Mesenchymal stem cell (in vitro differentiated cells and primary cell): ENCODE measurements around the gene MTMR12.

Experiments used
- DNase-seq: peaks from one replicate; pipeline ENCODE4 v3.0.0-alpha.2; 2013
- H2AFZ ChIP-seq: one replicate; pipeline ENCODE4 v1.6.1; 2013; ENCODE audit warnings: low read depth, mild to moderate bottlenecking, control low read depth, inconsistent platforms, low read length, moderate library complexity
- H2AK5ac ChIP-seq: 2 replicates; pipeline ENCODE4 v1.6.1; 2013; ENCODE audit warnings: low read length, moderate library complexity, mild to moderate bottlenecking, inconsistent platforms; ENCODE audit not compliant: severe bottlenecking
- H2BK120ac ChIP-seq: one replicate; pipeline ENCODE4 v1.6.1; 2013; ENCODE audit warnings: low read depth, mild to moderate bottlenecking, inconsistent platforms, low read length, moderate library complexity
- H2BK12ac ChIP-seq, 2 experiments: one replicate each; pipeline ENCODE4 v1.6.1; 2013; ENCODE audit warnings: inconsistent platforms in 2 of 2, low read length in 2 of 2, mild to moderate bottlenecking in 2 of 2, moderate library complexity in 2 of 2, control low read depth in 1 of 2
- H2BK15ac ChIP-seq: one replicate; pipeline ENCODE4 v1.6.1; 2013; ENCODE audit warnings: mild to moderate bottlenecking, low read depth, inconsistent platforms; ENCODE audit not compliant: poor library complexity, severe bottlenecking
- H2BK5ac ChIP-seq: 2 replicates; pipeline ENCODE4 v1.6.1; 2013; ENCODE audit warnings: low read depth, mild to moderate bottlenecking, low read length, control low read depth, inconsistent platforms; ENCODE audit not compliant: poor library complexity, severe bottlenecking
- H3K14ac ChIP-seq, 2 experiments: one replicate each; pipeline ENCODE4 v1.6.1; 2013; ENCODE audit warnings: inconsistent platforms in 2 of 2, low read length in 2 of 2, control low read depth in 1 of 2, mild to moderate bottlenecking in 1 of 2, moderate library complexity in 1 of 2
- H3K18ac ChIP-seq, 2 experiments: one replicate each; pipeline ENCODE4 v1.6.1; 2013; ENCODE audit warnings: inconsistent platforms in 2 of 2, low read length in 2 of 2, control low read depth in 1 of 2, low read depth in 1 of 2, mild to moderate bottlenecking in 1 of 2
- H3K23ac ChIP-seq, 2 experiments: one replicate each; pipeline ENCODE4 v1.6.1; 2013; ENCODE audit warnings: inconsistent platforms in 2 of 2, low read length in 2 of 2, mild to moderate bottlenecking in 2 of 2, moderate library complexity in 2 of 2, control low read depth in 1 of 2
- H3K27ac ChIP-seq: 2 replicates; pipeline ENCODE4 v1.5.1; 2013; ENCODE audit warnings: mild to moderate bottlenecking, moderate library complexity, low read length, control low read depth, inconsistent platforms; ENCODE audit not compliant: poor library complexity, severe bottlenecking
- H3K27me3 ChIP-seq, 2 experiments: 2 replicates each; pipeline versions ENCODE4 v1.6.1 to v1.7.0; 2013; ENCODE audit warnings: low read length in 2 of 2, mild to moderate bottlenecking in 2 of 2, moderate library complexity in 2 of 2, control low read depth in 1 of 2, inconsistent platforms in 1 of 2; ENCODE audit not compliant: control insufficient read depth in 1 of 2, insufficient read depth in 1 of 2
- H3K36me3 ChIP-seq, 2 experiments: 2 replicates each; pipeline versions ENCODE4 v1.6.1 to v1.7.0; 2013; ENCODE audit warnings: low read length in 2 of 2, control low read depth in 1 of 2, inconsistent platforms in 1 of 2, low read depth in 1 of 2, mild to moderate bottlenecking in 1 of 2; ENCODE audit not compliant: insufficient read depth in 2 of 2, control insufficient read depth in 1 of 2
- H3K4ac ChIP-seq, 2 experiments: one replicate each; pipeline ENCODE4 v1.6.1; 2013; ENCODE audit warnings: inconsistent platforms in 2 of 2, low read length in 2 of 2, mild to moderate bottlenecking in 2 of 2, moderate library complexity in 2 of 2, control low read depth in 1 of 2, low read depth in 1 of 2
- H3K4me1 ChIP-seq: 2 replicates; pipeline ENCODE4 v1.6.1; 2013; ENCODE audit warnings: low read depth, low read length, control low read depth; ENCODE audit not compliant: control insufficient read depth, insufficient read depth
- H3K4me2 ChIP-seq: 2 replicates; pipeline ENCODE4 v1.6.1; 2013; ENCODE audit warnings: low read length, mild to moderate bottlenecking, inconsistent platforms; ENCODE audit not compliant: poor library complexity, severe bottlenecking
- H3K4me3 ChIP-seq, 2 experiments: 2 replicates each; pipeline versions ENCODE4 v1.5.1 to v1.7.0; 2013; ENCODE audit warnings: low read length in 2 of 2, mild to moderate bottlenecking in 2 of 2, control low read depth in 1 of 2, low read depth in 1 of 2; ENCODE audit not compliant: insufficient read depth in 1 of 2
- H3K79me1 ChIP-seq: replicated peaks from 2 replicates; pipeline ENCODE4 v1.6.1; 2013; ENCODE audit warnings: mild to moderate bottlenecking, control low read depth, low read length, inconsistent platforms; ENCODE audit not compliant: poor library complexity, severe bottlenecking
- H3K9ac ChIP-seq: 2 replicates; pipeline ENCODE4 v1.7.0; 2013; ENCODE audit warnings: mild to moderate bottlenecking, low read length, moderate library complexity
- H3K9me3 ChIP-seq: 2 replicates; pipeline ENCODE4 v1.7.0; 2013; ENCODE audit warnings: mild to moderate bottlenecking, low read length; ENCODE audit not compliant: control insufficient read depth
- H4K8ac ChIP-seq: one replicate; pipeline ENCODE4 v1.6.1; 2013; ENCODE audit warnings: inconsistent platforms, mild to moderate bottlenecking, low read length, moderate library complexity
- H4K91ac ChIP-seq: one replicate; pipeline ENCODE4 v1.6.1; 2013; ENCODE audit warnings: mild to moderate bottlenecking, low read length, inconsistent platforms
- WGBS: methylation state at CpG from one replicate; pipeline ENCODE4 v1.1.7; 2013; ENCODE audit warnings: mixed read lengths; 5-methylcytosine and 5-hydroxymethylcytosine counted together

MTMR12 gene

DNA sequence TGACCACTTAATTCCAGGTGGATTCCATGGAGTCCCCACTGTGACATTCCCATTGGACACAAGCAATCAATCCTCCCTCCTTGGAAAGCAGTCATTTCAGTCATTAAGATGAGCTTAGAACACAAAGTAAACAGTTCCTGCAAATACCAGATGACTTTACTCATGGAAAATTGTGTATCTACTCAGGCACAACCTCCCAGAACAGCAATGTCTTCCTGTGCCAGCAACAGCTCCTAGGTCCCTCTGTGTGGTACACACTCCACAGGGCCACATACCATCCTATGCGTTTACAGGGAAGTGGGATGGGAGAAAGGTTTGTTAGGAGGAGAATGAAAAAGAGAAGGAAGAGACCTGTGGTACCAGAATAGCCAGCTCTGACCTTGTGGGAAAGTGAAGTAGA, 53.7 kb downstream of the MTMR12 start:
- H3K23ac ChIP-seq: no peak overlapping the region
- H4K8ac ChIP-seq: no peak overlapping the region
- no peak overlapping the region for H2BK120ac ChIP-seq
- H4K91ac ChIP-seq: no peak overlapping the region
- peak; percentile 50 for DNase-seq
- no peak overlapping the region for H3K18ac ChIP-seq
- no peak overlapping the region for H2AFZ ChIP-seq
- H3K14ac ChIP-seq: no peak overlapping the region
- no peak overlapping the region for H3K4me2 ChIP-seq
- H3K4ac ChIP-seq: no peak overlapping the region
- no peak overlapping the region for H3K9ac ChIP-seq
- H3K36me3 ChIP-seq: peaks cover 21 to 61% of the 10 kb centered on the region in 2 experiments
- no peak overlapping the region for H2BK12ac ChIP-seq
- 86% methylated on average over 1 of the region's 1 CpG for WGBS
- no peaks in the 10 kb centered on the region for H3K27me3 ChIP-seq
- no peak overlapping the region for H2AK5ac ChIP-seq
- H3K4me3 ChIP-seq: no peak overlapping the region
- no peak overlapping the region for H3K27ac ChIP-seq
- no peak overlapping the region for H2BK5ac ChIP-seq
- peaks cover 7% of the 10 kb centered on the region for H3K4me1 ChIP-seq
- H3K79me1 ChIP-seq: peaks cover 9% of the 10 kb centered on the region
- no peaks in the 10 kb centered on the region for H3K9me3 ChIP-seq
- H2BK15ac ChIP-seq: no peak overlapping the region

DNA sequence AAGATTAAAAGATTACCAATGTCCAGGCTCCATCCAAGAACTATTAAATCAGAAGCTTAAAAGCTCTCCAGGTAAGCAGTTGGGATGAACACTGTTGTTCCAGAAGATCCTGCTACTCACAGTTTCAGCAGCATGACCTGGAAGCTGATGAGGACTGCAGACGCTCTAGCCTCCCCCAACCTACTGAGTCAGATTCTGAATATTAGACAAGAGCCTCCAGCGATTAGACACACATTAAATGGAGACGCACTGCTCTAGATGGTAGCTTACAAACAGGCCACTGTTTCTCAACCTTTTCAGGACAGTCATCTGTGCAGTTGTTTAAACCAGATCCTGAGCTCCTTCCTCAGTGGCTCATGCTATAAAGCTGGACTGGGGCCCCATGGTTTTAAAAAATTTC, 54.3 kb downstream of the MTMR12 start:
- no peak overlapping the region for H3K9ac ChIP-seq
- no peak overlapping the region for H3K4me3 ChIP-seq
- no peak overlapping the region for H4K91ac ChIP-seq
- peaks cover 18 to 61% of the 10 kb centered on the region in 2 experiments for H3K36me3 ChIP-seq
- no peak overlapping the region for H2BK5ac ChIP-seq
- no peaks in the 10 kb centered on the region for H3K9me3 ChIP-seq
- no peak overlapping the region for H3K23ac ChIP-seq
- H2BK12ac ChIP-seq: no peak overlapping the region
- no peak overlapping the region for H3K4me2 ChIP-seq
- H3K14ac ChIP-seq: no peak overlapping the region
- H3K4me1 ChIP-seq: peaks cover 7% of the 10 kb centered on the region
- no peak overlapping the region for H2AK5ac ChIP-seq
- H3K4ac ChIP-seq: no peak overlapping the region
- no peak overlapping the region for H2BK120ac ChIP-seq
- 100% methylated on average over 3 of the region's 3 CpGs for WGBS
- no peak overlapping the region for H4K8ac ChIP-seq
- no peak overlapping the region for H2BK15ac ChIP-seq
- peak; percentile 9 for DNase-seq
- H2AFZ ChIP-seq: no peak overlapping the region
- no peak overlapping the region for H3K27ac ChIP-seq
- H3K27me3 ChIP-seq: no peaks in the 10 kb centered on the region
- H3K18ac ChIP-seq: no peak overlapping the region
- H3K79me1 ChIP-seq: peaks cover 9% of the 10 kb centered on the region

DNA sequence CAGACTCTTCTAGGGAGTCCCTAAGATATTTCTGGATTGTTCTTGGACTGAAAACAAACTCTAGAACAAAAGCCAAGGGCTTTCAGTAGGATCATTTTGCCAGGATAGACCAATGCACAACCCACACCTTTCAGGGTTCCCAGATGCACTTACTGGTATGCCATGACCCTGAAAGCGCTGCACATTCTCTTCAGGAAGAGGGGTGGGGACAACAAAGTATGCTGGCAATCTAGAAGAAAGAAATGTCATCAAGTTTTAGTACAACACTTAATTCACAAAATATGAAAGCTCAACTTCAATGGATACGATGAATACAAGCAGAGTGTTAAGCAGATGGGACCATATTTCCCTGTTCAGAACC, 57.2 kb downstream of the MTMR12 start:
- H2AK5ac ChIP-seq: no peak overlapping the region
- no peaks in the 10 kb centered on the region for H3K27me3 ChIP-seq
- no peaks in the 10 kb centered on the region for H3K9me3 ChIP-seq
- peaks cover 7 to 63% of the 10 kb centered on the region in 2 experiments for H3K36me3 ChIP-seq
- no peak overlapping the region for H3K4ac ChIP-seq
- peaks cover 5% of the 10 kb centered on the region for H3K79me1 ChIP-seq
- H2BK15ac ChIP-seq: no peak overlapping the region
- H3K4me1 ChIP-seq: peaks cover 5% of the 10 kb centered on the region
- H3K18ac ChIP-seq: no peak overlapping the region
- no peak overlapping the region for H3K4me2 ChIP-seq
- no peak overlapping the region for H2BK120ac ChIP-seq
- H3K23ac ChIP-seq: no peak overlapping the region
- H3K14ac ChIP-seq: no peak overlapping the region
- no peak overlapping the region for H2BK5ac ChIP-seq
- H4K91ac ChIP-seq: no peak overlapping the region
- WGBS: 100% methylated on average over 2 of the region's 2 CpGs
- no peak overlapping the region for H2AFZ ChIP-seq
- no peak for DNase-seq
- H3K9ac ChIP-seq: peak overlapping the region; percentile 3
- no peak overlapping the region for H4K8ac ChIP-seq
- H2BK12ac ChIP-seq: no peak overlapping the region
- no peak overlapping the region for H3K27ac ChIP-seq
- H3K4me3 ChIP-seq: no peak overlapping the region

DNA sequence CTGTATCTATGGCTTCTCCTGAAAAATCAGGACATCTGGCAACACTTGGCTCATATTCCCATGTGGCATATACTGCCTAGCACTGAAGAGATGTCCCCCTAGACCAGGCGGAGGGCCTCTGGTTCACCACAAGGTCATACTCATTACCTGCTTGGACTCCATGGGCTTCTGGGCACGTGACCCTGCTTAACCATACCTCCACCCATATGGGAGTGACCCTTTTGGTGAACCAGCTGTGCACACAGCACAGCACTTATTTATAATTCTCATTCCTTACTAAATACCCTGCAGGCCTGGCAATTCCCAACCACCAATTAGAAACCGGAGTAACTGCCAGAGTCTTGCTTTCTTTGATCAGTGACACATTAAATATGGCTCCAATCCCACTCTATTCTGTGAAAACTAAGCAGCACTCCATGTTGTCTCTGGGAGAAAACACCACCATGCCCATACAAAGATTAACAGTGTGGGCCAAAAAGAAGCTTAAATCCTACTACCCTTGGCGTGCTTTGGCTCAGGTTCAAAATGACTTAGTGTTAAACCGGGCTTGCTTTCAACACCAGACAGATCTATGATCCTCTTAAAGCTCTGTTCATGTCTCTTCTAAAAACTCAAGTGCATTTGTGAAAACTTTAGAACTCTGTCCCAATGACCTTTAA, 57.7 kb downstream of the MTMR12 start:
- Histone ChIP-seq H2AFZ (no peak overlapping the region), H3K4me1 (peaks cover 2% of the 10 kb centered on the region), H2BK5ac (no peak overlapping the region), H2BK15ac (no peak overlapping the region), H3K23ac (no peak overlapping the region), H2BK120ac (no peak overlapping the region), H3K4me2 (no peak overlapping the region), H3K4me3 (no peak overlapping the region), H3K27me3 (no peaks in the 10 kb centered on the region), H3K9me3 (no peaks in the 10 kb centered on the region), H2AK5ac (no peak overlapping the region), H3K27ac (no peak overlapping the region), H3K14ac (no peak overlapping the region), H3K36me3 (peaks cover 7 to 68% of the 10 kb centered on the region in 2 experiments), H3K79me1 (peaks cover 4% of the 10 kb centered on the region), H4K8ac (no peak overlapping the region), H4K91ac (no peak overlapping the region), H3K4ac (no peak overlapping the region), H2BK12ac (no peak overlapping the region), H3K9ac (peak overlapping the region; percentile 3), H3K18ac (no peak overlapping the region)
- DNase-seq: no peak
- WGBS: 98% methylated on average over 5 of the region's 5 CpGs
